DMS114 treated with DMSO at 0.1 percent for 48 hours (cell line): Measurements from ENCODE around the gene FABP2.
"Not testable (repeated sequence)": the region's sequence is repeated elsewhere in the genome, so short reads cannot be mapped to it uniquely, and the experiment has no call there.

Experiments used
- DNase-seq: peaks from one replicate; lab custom pipeline; 2025; ENCODE audit not compliant: unreplicated experiment; lab: John Stamatoyannopoulos, UW

The FABP2 gene

GRCh38 chr4:119321921-119322687, at the start of gene FABP2:
TSS of gene FABP2 (minus strand) at chr4:119322138. CDS start at chr4:119322102, 36 bp downstream.
- DNase-seq, result no peak

DNA sequence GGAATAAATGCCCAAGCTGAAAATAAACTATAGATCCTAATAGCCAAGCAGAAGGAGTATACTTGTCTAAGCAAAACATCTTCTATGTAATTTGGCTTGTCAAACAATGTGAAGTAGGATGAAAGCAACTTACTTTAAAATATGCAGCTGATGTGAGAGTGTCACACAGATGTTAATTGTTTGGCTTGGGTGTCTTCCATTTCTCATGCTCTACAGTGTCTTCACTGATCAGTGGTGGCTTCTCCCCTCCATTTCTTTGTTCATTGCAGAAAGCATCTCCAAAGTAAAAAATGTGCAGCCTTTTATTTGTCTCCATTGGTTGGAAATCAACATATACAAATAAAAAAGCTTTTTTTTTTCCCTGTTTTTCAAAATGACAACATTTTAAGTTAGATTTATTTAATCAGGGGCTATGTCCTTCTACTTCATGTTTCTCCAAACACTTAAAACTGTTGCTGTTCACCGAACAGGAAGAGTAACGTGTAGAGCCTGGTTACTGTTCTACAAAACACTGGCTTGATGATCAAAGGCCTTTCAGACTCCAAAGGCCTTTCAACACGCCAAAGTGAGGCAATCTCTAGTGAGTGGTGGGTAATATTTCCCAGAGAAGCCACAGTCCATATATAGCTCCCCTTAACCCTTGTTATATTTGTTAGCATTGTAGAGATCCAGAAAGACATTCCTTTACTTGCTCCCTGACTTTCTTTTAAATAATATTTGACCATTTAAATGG, 49.2 kb upstream of the FABP2 start:
- not testable (repeated sequence) for DNase-seq

GRCh38 chr4:119370392-119370791, 48.5 kb upstream of the FABP2 start:
- not testable (repeated sequence) for DNase-seq

DNA sequence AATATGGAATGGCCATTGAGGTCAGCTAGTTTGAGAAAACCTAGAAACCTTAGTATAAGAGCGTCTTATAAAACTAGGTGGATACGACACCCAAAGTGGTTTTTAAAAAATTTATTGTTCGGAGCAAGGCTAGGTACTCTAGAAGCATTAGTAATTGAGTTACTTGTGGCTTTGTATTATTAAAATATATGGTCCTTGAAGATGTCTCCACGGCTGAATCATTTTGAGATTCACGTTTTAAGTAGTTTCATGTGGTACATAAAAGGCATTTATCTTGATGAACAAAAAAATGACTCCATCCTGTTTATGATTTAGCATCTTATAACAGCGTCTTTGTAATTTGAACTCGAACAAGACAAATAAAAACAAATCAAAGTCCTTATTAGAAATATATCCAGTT, 44.9 kb upstream of the FABP2 start:
- not testable (repeated sequence) for DNase-seq

DNA sequence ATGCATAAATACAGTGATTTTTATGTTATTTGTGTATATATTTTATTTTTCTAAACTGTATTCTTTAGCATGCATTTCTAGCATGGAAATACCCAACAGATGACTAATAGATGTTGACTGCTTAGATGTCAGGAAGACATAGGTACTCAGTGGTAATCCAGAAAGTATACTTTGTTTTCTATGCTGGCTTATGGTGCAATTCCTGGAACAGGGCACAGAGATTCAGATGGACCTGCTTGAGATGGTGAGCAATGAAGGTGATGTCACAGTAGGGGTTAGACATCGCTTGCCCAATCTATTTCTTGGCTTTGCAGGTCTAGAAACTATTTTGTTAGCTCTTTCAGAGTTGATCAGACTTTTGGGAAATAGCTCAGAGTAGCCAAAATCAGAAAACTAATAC, 42.3 kb upstream of the FABP2 start:
- DNase-seq, result not testable (repeated sequence)

DNA sequence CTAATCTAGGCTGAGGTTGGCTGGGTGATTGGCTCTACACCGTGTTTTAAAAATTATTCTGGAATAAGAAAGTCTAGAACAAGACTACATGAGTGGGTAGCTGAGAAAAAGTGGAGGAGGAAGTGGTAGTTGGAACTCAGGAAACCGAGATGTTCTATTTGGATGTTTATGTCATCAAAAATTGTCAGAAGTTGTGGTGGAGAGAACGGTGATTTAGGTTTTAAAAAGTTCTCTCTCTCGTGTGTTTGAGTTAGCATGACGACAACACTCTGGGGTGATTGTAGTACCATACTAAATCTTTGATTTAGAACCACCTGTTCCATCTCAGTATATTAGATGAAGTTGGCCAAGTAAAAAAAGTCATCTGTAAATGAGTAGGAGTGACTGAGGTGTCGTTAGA, 41.4 kb upstream of the FABP2 start:
- not testable (repeated sequence) for DNase-seq

GRCh38 chr4:119362413-119362812, 40.5 kb upstream of the FABP2 start:
- DNase-seq, result not testable (repeated sequence)

- DNase-seq, result not testable (repeated sequence)
These were observed 37.9 kb upstream of the FABP2 start for GRCh38 chr4:119359873-119360272.

- DNase-seq, result not testable (repeated sequence)
These were observed 34.9 kb upstream of the FABP2 start for GRCh38 chr4:119356796-119357195.

DNA sequence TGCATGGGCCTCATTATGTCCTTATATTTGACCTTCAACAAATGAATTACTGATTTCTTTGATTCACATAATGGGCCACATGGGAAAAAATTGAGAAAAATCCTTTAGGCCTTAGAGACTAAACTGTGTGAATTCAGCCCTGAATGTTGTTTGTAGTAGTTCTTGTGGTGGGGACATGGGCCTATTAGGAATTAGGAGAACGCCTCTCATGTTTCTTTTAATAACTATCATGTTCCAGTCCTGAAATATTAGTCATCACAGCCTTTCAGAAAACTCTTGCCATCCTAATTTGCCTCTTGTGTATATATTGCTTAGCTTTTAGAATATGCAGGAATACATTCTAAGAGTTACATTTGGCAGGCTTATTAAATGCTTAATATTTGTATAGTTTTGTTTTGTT, 34.1 kb upstream of the FABP2 start:
- not testable (repeated sequence) for DNase-seq

DNA sequence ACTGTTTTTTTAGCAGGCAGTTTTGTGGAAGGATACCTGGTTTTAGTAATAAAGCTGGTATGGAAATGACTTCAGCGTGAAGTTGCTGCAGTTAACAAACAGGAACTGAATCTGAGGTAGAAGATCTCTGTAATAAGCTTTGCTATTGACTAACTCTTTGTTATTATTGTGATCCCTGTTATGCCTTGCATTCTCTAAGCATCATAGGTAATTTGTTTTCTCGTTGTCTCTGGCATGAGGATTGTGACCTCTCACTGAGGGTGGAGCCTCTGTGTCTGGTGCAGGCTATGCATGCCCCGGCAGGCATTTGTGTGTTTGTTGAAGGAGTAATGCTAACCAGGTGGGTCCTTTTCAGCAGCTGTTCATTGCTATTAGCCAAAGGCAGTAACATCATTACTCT, 31.4 kb upstream of the FABP2 start:
- DNase-seq, result not testable (repeated sequence)

- DNase-seq, result not testable (repeated sequence)
These were observed 26.2 kb upstream of the FABP2 start for GRCh38 chr4:119348169-119348568.

- not testable (repeated sequence) for DNase-seq
These were observed 21.4 kb upstream of the FABP2 start for GRCh38 chr4:119343293-119343692.

- not testable (repeated sequence) for DNase-seq
These were observed 18.0 kb upstream of the FABP2 start for GRCh38 chr4:119339895-119340294.

DNA sequence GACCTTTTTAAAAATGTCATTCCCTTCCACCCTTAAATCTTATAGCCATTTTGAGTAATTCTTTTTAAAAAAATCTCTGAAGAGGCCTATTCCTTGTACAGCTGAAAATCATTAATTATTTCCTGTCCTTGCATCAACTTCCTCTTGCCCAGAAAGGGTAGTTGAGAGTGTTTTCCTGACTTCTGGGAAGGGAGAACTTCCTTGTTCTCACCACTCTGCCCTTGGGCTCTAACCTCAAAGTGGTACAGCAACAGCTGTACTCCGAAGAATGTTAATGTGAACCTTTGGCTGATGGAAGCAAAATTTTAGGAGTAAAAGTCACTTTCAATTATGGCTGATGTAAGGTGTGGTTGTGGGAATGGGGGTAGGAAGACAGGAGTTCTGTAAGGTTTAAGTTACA, 15.1 kb upstream of the FABP2 start:
- DNase-seq, result no peak

GRCh38 chr4:119336332-119336979, 14.5 kb upstream of the FABP2 start:
- not testable (repeated sequence) for DNase-seq

- no peak for DNase-seq
These were observed 8.1 kb upstream of the FABP2 start for GRCh38 chr4:119329835-119330620.

DNA sequence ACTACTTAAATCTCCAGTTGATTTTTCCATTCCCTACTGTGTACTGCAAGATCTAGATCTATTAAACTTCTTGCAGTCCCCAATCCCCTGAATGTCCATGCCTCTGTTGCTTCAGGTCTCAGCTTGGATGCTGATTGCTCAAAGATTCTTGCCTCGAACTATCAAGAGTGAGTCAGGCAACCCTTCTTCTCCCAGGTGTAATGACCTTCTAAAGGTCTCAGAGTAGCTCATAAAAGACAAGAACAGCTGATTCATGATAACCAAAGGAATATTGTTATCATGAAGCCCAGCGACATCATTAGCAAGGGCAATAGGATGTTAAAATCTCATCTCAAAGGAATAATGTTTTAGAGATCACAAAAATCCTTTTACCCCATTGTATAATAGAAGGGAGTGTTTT, 6.8 kb upstream of the FABP2 start:
- no peak for DNase-seq

DNA sequence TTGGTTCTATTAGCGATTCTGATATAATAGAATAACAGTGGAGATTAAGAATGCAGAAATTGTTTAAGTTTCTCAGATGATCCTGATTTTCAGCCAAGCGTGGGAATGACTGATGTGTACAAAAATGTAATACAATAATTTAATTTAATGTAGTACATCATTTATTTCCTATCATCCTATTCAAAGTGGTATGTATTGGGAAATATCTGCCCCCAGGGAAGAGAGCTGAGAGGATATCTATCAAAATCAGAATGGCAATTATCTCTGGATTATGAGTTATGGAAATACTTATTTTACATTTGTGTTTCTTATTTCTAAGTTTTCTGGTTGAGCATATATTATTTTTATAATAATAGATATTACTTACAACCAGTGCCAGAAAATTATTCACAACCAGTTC, 3.9 kb downstream of the FABP2 start:
- DNase-seq, result no peak

DNA sequence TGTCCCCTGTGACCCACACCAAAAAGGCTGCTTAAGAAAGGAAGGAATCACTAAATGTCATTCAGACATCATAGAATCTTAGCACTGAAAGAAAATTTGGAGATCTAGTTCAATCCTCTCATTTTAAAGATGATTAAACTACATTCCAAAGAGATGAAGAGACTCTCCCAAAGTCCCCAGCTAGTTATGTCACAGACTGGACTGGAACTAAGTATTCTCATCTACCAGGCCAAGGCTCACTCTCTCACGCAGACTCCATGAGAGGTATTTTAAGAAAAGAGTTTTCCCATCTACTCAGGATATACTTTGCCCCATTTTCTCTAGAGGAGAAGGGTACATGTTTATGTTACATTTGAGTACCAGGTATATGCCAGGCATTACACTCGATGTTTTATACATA, 6.9 kb downstream of the FABP2 start:
- no peak for DNase-seq

DNA sequence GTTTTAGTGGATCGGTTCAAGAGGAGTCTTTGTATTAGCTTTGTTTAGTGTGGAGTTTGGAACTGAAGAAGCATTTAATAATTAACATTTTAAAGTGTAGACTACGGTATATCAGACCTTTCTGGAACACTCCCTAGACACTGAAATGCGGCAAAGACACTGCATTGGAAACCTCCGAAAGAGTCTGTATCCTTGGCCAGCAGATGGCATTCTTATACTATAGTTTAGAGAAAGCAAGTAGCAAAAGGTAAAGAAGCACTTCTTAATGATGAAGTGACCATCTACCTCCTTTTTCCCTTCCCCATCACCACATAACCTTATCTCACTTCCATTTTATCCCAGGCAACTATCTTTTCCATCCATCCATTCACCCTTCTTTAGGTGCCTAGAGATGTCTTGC, 7.6 kb downstream of the FABP2 start:
- DNase-seq, result peak; percentile 21
